ENCODE data around the gene CALHM1.
A peak's percentile ranks its signal among the peaks of the same experiment; 100 is the strongest.

- peak; percentile 73 for TF ChIP-seq CTCF (IDR thresholded peaks at IDR 0.05; ENCODE audit: borderline replicate concordance, extremely low read depth, low read length, poor library complexity, severe bottlenecking)
- no peak for TF ChIP-seq EZH2 (IDR thresholded peaks at IDR 0.05; ENCODE audit: borderline replicate concordance, low read depth, low read length, severe bottlenecking)
Observed at GRCh38 chr10:103481974-103482531, 23.4 kb upstream of the CALHM1 start.

All from DND-41 (cell line).